Measurements from ENCODE around the gene SNX27.

The SNX27 gene

DNA sequence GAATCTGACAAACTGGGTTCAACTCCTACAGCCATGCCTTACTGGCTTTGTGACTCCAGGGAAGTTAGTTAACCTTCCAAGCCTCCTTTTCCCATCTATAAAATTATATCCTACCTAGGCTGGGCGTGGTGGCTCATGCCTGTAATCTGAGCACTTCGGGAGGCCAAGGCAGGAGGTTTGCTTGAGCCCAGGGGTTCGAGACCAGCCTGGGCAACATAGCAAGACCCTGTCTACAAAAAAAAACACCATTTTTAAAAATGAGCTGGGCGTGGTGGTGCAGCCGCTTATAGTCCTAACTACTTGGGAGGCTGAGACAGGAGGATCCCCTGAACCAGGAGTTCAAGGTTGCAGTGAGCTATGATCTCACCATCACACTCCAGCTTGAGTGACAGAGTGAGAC lies 89.7 kb downstream of the SNX27 start:
- no peak overlapping the region for H3K9ac ChIP-seq (ENCODE audit: low read length)
- no peak overlapping the region for H3K4me3 ChIP-seq (ENCODE audit: low read length)
- no peaks in the 10 kb centered on the region for H3K27me3 ChIP-seq (ENCODE audit: control insufficient read depth, insufficient read depth, low read length)
- H3K4me1 ChIP-seq (ENCODE audit: control insufficient read depth, insufficient read depth, low read length) = no peaks in the 10 kb centered on the region
- peaks cover 23% of the 10 kb centered on the region for H3K36me3 ChIP-seq (ENCODE audit: control insufficient read depth, insufficient read depth, low read length)
- H3K27ac ChIP-seq (ENCODE audit: low read depth, low read length) = no peak overlapping the region

DNA sequence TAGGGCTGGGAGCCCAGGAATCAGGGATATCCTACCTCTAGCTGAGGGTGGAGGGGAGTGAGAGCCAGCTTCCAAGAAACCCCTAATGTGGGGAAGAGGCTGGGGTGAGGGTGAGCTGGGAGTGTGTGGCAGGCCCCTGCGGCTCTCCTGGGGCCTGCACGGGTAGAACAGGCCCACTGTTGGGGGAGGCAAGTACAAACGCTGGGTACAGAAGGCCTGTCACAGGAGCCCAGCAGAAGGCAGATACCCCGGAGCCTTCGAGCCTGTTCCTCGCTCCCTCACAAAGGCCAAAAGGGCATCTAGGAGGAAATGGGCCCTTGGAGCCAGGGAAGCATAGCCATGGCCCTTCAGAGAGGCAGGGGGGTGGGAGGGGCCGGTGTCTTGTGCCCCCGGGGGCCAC lies 91.1 kb downstream of the SNX27 start:
- Histone ChIP-seq H3K27me3 (ENCODE audit: control insufficient read depth, insufficient read depth, low read length) (no peaks in the 10 kb centered on the region), H3K4me3 (ENCODE audit: low read length) (no peak overlapping the region), H3K36me3 (ENCODE audit: control insufficient read depth, insufficient read depth, low read length) (peaks cover 14% of the 10 kb centered on the region), H3K27ac (ENCODE audit: low read depth, low read length) (no peak overlapping the region), H3K9ac (ENCODE audit: low read length) (no peak overlapping the region), H3K4me1 (ENCODE audit: control insufficient read depth, insufficient read depth, low read length) (no peaks in the 10 kb centered on the region)

DNA sequence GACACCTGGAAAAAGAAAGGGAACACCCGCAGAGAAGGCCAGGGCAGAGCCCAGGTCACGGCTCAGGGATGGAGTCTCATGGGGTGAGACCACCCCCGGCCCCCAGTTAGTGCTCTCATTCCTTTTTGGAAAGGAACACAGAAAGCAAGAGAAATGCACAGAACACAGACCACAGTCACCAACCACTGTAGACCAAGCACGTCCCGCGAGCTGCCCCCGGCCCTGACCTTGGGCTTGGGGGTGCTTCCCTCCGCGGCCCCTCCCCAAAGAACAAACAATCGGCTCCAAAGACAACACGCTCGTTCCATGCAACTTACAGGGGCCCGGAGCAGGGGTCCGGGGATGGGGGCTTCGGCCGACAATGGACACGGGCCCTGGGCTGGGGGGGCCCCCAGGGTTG lies 92.0 kb downstream of the SNX27 start:
- no peak overlapping the region for H3K27ac ChIP-seq (ENCODE audit: low read depth, low read length)
- no peak overlapping the region for H3K9ac ChIP-seq (ENCODE audit: low read length)
- H3K36me3 ChIP-seq (ENCODE audit: control insufficient read depth, insufficient read depth, low read length) = peaks cover 14% of the 10 kb centered on the region
- H3K27me3 ChIP-seq (ENCODE audit: control insufficient read depth, insufficient read depth, low read length) = no peaks in the 10 kb centered on the region
- H3K4me1 ChIP-seq (ENCODE audit: control insufficient read depth, insufficient read depth, low read length) = no peaks in the 10 kb centered on the region
- H3K4me3 ChIP-seq (ENCODE audit: low read length) = no peak overlapping the region

DNA sequence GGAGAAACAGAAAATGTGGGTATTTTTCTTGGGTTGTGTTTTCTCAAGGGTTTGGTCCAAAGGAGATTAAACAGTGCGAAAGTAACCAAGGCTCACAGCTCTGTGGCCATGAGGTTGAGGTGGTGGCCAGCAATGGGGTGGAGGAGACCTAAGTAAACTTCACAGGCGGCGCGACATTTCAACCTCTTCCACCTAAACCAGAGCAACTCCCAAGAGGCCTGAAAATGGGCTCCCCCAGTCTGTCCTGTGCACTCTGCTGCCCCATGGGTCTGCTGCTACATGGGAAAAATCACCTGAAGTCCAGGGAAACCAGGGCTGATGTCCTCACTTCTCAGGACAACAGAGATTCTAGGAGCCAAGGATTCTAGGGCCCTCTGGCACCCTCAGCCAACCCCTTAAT lies 92.4 kb downstream of the SNX27 start:
- Histone ChIP-seq H3K9ac (ENCODE audit: low read length) (no peak overlapping the region), H3K27me3 (ENCODE audit: control insufficient read depth, insufficient read depth, low read length) (no peaks in the 10 kb centered on the region), H3K4me3 (ENCODE audit: low read length) (no peak overlapping the region), H3K36me3 (ENCODE audit: control insufficient read depth, insufficient read depth, low read length) (peaks cover 12% of the 10 kb centered on the region), H3K4me1 (ENCODE audit: control insufficient read depth, insufficient read depth, low read length) (no peaks in the 10 kb centered on the region), H3K27ac (ENCODE audit: low read depth, low read length) (no peak overlapping the region)

DNA sequence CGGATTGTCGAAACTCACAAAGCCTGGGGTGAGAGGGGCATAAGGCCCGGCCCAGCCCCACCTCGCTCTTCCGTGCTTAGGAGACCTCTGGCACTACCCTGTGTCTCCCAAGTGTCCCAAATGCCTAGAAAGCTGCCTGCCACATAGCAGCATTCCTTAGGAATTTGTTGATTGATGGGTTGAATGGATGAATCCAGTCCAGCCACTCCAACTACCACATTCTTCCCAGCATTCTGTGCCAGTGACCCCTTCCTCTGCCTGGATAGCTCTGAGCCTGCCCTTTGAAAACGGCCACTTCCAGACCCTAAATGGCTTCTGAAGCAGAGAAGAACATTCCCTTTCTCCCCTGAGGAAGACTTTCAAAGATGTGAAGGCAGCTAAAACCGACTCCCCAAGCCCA lies 93.3 kb downstream of the SNX27 start:
- Histone ChIP-seq H3K27me3 (ENCODE audit: control insufficient read depth, insufficient read depth, low read length) (no peaks in the 10 kb centered on the region), H3K4me3 (ENCODE audit: low read length) (no peak overlapping the region), H3K27ac (ENCODE audit: low read depth, low read length) (no peak overlapping the region), H3K36me3 (ENCODE audit: control insufficient read depth, insufficient read depth, low read length) (peaks cover 6% of the 10 kb centered on the region), H3K9ac (ENCODE audit: low read length) (no peak overlapping the region), H3K4me1 (ENCODE audit: control insufficient read depth, insufficient read depth, low read length) (no peaks in the 10 kb centered on the region)

DNA sequence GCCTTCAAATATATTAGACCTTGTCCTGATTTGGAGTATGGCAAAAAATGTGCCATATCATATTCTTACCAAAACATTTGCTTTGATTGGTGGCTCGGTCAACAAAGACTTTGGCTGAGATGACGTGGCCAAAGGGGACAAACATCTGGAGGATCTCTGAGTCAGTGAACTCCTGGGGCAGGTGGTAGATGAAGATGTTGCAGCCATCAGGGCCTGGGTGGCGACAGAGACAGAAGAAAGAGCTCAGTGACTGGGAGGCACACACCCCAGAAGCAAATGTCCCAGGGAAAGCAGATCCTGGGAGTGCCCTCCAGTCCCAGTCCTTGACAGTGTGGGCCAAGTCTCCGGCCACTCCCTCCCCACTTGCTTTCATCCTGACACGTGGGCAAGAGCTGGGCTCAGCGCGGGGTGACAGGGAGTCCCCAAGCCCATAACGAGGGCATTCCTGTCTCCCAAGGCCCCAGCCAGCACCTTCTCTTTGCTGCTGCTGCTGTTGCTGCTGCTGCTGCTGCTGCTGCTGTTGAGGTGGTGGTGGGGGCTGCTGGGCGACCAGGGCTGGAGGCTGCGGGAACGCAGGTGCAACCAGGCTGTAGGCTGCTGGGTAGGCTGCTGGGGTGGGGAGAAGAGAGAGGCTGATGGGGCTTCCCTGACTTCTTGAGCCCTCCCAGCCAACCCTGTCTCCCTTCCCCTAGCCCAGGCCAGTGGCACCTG lies 94.1 kb downstream of the SNX27 start:
- H3K27me3 ChIP-seq (ENCODE audit: control insufficient read depth, insufficient read depth, low read length) = no peaks in the 10 kb centered on the region
- H3K27ac ChIP-seq (ENCODE audit: low read depth, low read length) = no peak overlapping the region
- H3K4me1 ChIP-seq (ENCODE audit: control insufficient read depth, insufficient read depth, low read length) = no peaks in the 10 kb centered on the region
- no peak overlapping the region for H3K9ac ChIP-seq (ENCODE audit: low read length)
- H3K4me3 ChIP-seq (ENCODE audit: low read length) = no peak overlapping the region
- H3K36me3 ChIP-seq (ENCODE audit: control insufficient read depth, insufficient read depth, low read length) = peaks cover 4% of the 10 kb centered on the region

DNA sequence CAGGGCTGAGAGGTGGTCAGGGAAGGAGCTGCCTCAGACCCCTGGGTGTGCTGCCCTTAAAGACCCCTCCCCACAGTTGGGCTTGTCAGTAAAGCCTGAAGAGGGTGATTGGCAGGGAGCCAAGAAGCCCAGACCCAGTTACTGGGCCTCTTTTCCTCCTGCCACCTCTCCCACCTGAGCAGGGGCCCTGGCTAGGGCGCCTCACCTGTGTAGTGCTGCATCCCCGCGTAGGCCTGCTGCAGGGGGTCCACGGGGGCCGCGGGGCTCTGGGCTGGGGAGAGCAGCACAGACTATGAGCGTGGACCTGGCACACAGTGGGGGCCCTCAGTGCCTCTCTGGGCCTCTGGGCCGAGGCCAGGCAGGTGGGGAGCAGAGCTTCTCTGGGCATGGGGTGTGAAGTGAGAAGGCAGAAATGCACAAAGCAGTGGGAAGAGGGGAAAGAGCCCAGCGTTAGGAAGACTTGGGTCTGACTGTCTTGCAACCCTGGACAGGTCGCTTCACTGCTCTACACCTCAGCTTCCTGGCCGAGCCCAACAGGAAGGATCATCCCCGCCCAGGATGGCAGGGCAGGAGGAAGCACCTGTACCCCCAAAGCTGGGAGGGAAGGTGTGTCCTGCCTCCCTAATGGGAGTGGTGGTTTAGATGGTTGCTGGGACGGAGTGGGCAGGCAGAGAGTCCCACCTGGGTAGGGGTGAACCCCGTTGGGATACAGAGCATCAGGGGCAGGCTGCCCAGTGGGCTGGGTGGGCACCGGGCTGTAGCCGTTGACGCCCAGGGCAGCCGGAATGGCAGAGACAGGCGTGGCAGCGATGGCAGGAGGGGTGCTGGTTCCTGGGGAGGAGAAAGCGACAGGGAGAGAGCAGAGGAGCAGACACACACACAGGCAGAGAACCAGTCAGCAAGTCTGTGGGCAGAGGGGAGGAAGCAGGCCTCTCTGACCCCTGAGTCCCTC lies 94.9 kb downstream of the SNX27 start:
- no peak overlapping the region for H3K4me3 ChIP-seq (ENCODE audit: low read length)
- H3K36me3 ChIP-seq (ENCODE audit: control insufficient read depth, insufficient read depth, low read length) = no peaks in the 10 kb centered on the region
- H3K4me1 ChIP-seq (ENCODE audit: control insufficient read depth, insufficient read depth, low read length) = no peaks in the 10 kb centered on the region
- H3K9ac ChIP-seq (ENCODE audit: low read length) = no peak overlapping the region
- H3K27ac ChIP-seq (ENCODE audit: low read depth, low read length) = no peak overlapping the region
- no peaks in the 10 kb centered on the region for H3K27me3 ChIP-seq (ENCODE audit: control insufficient read depth, insufficient read depth, low read length)

DNA sequence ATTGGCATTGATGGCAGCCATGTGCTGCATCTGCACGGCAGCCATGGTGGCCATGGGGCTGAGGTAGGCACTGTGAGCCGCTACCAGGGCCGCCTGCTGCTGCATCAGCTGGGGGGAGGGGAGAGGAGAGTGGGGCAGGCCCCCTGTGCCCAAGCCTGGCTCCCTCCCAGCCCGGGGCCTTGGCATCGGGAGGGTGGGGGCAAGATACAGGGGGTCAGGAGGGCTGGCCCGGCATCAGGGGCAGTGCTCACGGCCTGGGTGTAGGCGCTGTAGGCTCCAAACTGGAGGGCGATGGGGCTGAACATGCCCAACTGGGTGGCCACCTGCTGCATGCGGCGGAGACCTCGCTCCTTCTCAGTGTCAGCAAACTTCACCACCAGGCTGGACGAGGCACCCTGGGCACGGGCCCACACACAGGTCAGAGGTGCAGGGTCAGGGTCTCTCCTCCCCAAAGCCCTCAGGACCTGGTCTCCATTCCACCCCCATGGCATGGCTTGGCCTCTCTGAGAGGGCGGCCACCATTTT lies 95.8 kb downstream of the SNX27 start:
- Histone ChIP-seq H3K27ac (ENCODE audit: low read depth, low read length) (no peak overlapping the region), H3K9ac (ENCODE audit: low read length) (no peak overlapping the region), H3K36me3 (ENCODE audit: control insufficient read depth, insufficient read depth, low read length) (no peaks in the 10 kb centered on the region), H3K4me3 (ENCODE audit: low read length) (no peak overlapping the region), H3K27me3 (ENCODE audit: control insufficient read depth, insufficient read depth, low read length) (no peaks in the 10 kb centered on the region), H3K4me1 (ENCODE audit: control insufficient read depth, insufficient read depth, low read length) (no peaks in the 10 kb centered on the region)

DNA sequence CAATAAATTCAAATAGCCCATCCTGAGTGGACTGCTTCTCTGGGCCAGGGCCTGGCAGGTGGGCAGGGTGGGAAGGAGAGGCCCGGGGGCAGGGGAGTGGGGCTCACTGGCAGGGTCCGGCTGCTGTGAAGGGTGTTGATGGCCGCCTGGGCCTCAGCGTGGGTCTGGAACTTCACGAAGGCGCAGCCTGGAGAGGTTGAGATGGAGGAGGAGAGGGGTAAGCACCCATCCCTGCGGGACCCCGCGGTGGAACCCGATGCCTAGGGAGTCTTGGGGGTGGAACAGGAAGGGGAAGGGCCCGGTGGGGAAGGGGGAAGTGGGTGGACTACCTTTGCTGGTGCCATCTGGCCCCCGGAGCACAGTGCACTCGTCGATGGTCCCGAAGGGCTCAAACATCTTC lies 97.0 kb downstream of the SNX27 start:
- Histone ChIP-seq H3K27ac (ENCODE audit: low read depth, low read length) (no peak overlapping the region), H3K4me1 (ENCODE audit: control insufficient read depth, insufficient read depth, low read length) (no peaks in the 10 kb centered on the region), H3K4me3 (ENCODE audit: low read length) (no peak overlapping the region), H3K36me3 (ENCODE audit: control insufficient read depth, insufficient read depth, low read length) (no peaks in the 10 kb centered on the region), H3K9ac (ENCODE audit: low read length) (no peak overlapping the region), H3K27me3 (ENCODE audit: control insufficient read depth, insufficient read depth, low read length) (no peaks in the 10 kb centered on the region)

DNA sequence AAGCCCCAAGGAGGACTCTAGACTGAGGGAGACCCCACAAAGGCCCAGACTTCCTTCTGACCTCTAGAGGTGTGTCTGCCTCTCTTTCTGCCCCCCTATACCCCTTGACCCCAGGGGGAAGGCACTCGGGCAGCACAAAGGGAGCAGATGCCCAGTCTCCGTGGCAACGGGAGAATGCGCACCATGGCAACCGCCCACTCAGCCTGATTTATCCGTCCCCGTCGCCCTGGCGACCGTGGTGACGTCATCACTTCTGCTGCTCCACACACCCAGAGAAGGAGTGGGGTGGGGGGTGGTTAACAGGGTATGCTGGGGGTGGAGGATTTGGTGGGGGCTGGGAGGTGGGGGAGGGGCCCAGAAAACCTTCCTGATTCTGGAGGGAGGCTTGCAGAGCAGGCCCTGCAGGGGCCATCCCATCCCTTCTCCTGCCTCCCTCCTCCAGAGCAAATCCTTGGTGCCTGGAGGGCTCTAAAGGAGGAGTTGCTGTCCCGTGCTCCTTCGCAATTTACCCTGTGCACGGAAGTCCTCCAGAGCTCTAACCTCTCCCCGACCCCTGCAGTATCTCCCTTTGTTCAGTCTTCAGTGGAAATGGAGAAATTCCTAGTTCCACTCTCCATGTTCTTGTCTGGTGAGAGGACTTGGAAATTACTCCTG lies 98.5 kb downstream of the SNX27 start:
- H3K27me3 ChIP-seq (ENCODE audit: control insufficient read depth, insufficient read depth, low read length) = no peaks in the 10 kb centered on the region
- H3K9ac ChIP-seq (ENCODE audit: low read length) = no peak overlapping the region
- H3K36me3 ChIP-seq (ENCODE audit: control insufficient read depth, insufficient read depth, low read length) = no peaks in the 10 kb centered on the region
- H3K4me1 ChIP-seq (ENCODE audit: control insufficient read depth, insufficient read depth, low read length) = no peaks in the 10 kb centered on the region
- H3K4me3 ChIP-seq (ENCODE audit: low read length) = no peak overlapping the region
- no peak overlapping the region for H3K27ac ChIP-seq (ENCODE audit: low read depth, low read length)

DNA sequence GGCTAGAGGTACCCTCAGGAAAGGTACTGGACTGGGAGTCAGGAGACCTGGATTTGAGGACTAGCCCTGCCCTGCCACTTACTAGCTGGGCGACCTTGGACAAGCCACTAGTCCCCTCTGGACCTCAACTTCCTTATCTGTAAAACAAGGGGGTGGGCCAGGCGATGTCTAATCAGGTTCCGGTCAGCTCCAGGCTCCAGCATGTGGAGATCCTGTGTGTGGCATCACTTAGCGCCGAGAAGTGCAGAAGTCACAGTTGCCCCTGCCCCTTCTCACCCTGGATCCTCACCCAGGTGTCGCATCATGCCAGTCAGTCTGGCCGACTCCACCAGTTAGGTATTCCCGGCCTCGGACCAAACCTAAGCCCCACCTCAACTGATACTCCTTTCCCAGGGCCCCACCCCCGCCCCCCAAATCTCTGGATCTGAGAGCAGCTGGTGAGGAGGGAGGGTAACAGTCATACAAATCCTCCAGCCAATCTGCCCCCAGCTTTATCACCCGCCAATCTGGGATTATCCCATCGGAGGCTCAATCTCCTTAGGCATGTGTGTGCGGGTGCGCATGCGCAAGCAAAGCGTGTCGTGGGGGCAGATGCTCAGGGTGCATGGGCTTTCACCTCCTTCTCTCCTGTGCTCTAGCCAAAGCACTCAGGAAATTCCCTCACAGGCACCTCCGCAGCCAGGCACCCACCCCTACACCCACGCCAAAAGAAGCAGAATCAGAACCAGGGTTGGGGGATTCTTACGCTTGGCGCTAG lies 99.4 kb downstream of the SNX27 start:
- Histone ChIP-seq H3K4me1 (ENCODE audit: control insufficient read depth, insufficient read depth, low read length) (no peaks in the 10 kb centered on the region), H3K27ac (ENCODE audit: low read depth, low read length) (no peak overlapping the region)

DNA sequence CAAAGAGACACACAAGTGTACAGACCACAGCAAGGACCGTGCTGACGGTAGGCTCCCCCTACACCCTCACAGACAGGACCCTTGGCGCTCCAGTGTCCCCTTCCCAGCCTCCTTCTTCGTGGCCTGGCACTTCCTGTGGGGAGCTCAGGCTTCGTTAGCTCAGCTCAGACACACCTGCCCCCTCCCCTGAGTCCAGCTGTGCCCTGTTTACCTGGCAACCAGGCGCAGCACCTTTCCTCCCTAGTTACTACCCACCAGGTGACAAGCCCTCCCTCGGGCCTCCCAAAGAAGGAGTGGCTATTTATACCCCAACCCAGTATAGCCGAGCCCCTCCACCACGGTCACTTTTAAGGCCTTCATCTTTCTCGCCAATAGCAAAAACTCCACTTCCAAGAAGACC lies 100.1 kb downstream of the SNX27 start:
- Histone ChIP-seq H3K27ac (ENCODE audit: low read depth, low read length) (no peak overlapping the region), H3K4me3 (ENCODE audit: low read length) (no peak overlapping the region), H3K27me3 (ENCODE audit: control insufficient read depth, insufficient read depth, low read length) (no peaks in the 10 kb centered on the region), H3K4me1 (ENCODE audit: control insufficient read depth, insufficient read depth, low read length) (no peaks in the 10 kb centered on the region), H3K9ac (ENCODE audit: low read length) (no peak overlapping the region), H3K36me3 (ENCODE audit: control insufficient read depth, insufficient read depth, low read length) (no peaks in the 10 kb centered on the region)

More for the DNA sequence above, 99.4 kb downstream of the SNX27 start:
- Histone ChIP-seq H3K36me3 (ENCODE audit: control insufficient read depth, insufficient read depth, low read length) (no peaks in the 10 kb centered on the region), H3K4me3 (ENCODE audit: low read length) (no peak overlapping the region), H3K9ac (ENCODE audit: low read length) (no peak overlapping the region), H3K27me3 (ENCODE audit: control insufficient read depth, insufficient read depth, low read length) (no peaks in the 10 kb centered on the region)

Measured in rectal smooth muscle tissue (tissue), 1 donor.